ENCODE data around the gene CSRNP2. TPM values are rescaled to one million over a fixed set of nuclear protein-coding genes. Genes with fewer than 3 reads are reported as not detected.

Gene CSRNP2
- total and polyA plus RNA-seq, 2 of the 4 experiments (the other 2 are of a cell fraction) = 14.0 to 21.7 TPM

DNA sequence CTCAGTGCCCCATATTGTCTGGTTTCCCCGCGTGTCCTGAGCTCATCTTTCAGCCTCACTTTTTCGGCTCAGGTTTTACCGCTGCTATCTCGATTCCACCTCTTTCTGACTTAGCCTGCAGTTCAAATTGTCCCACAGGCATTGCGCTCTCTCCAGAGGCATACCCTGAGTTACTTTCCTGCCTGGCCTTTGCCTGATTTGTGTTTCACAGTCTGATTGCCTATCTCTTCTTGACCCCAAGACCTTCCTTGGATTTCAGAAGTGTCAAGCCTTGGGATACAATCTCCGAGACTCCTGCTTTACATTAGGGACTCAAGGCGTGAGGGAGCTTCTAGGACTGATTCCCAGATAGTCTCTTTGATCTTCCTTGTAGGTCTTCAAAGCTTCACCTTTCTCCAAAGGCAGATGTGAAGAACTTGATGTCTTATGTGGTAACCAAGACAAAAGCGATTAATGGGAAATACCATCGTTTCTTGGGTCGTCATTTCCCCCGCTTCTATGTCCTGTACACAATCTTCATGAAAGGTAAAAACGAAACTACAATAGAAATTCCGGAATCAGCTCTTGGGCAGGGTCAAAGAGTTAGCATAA is 34.6 kb downstream of the CSRNP2 start:
- Histone ChIP-seq H2AK9ac (replicated peaks; ENCODE audit: low read depth, low read length, poor library complexity) (peak overlapping the region; percentile 87), H3K23ac (ENCODE audit: low read depth, low read length) (peak overlapping the region; percentile 93), H4K20me1 (ENCODE audit: insufficient read depth, low read length) (no peaks in the 10 kb centered on the region), H3K36me3 (ENCODE audit: control insufficient read depth, insufficient read depth, low read length) (peaks cover 2% of the 10 kb centered on the region), H4K91ac (ENCODE audit: insufficient read depth, low read depth, low read length) (peak overlapping the region; percentile 57), H3K56ac (ENCODE audit: extremely low read depth, insufficient read depth, low read length) (peak overlapping the region; percentile 82), H3K27me3 (ENCODE audit: control insufficient read depth, insufficient read depth, low read length) (no peaks in the 10 kb centered on the region), H2AFZ (replicated peaks; ENCODE audit: low read length, poor library complexity) (peak overlapping the region; percentile 99), H3K27ac (ENCODE audit: insufficient read depth, low read length) (peak overlapping the region; percentile 75), H2BK120ac (ENCODE audit: low read depth, low read length) (no peak overlapping the region; the same call in 1 of the 2 replicates), H3K9me1 (ENCODE audit: insufficient read depth, low read length) (0 out of 2 replicates have a peak, but pooled peaks cover 2% of the 10 kb centered on the region), H3K18ac (ENCODE audit: low read depth, low read length) (no peak overlapping the region), H3K9me3 (ENCODE audit: control insufficient read depth, insufficient read depth, low read length) (no peaks in the 10 kb centered on the region), H4K8ac (ENCODE audit: low read depth in 2 of 2, low read length in 2 of 2) (peak overlapping the region; percentile 87 to 93), H4K5ac (ENCODE audit: low read depth, low read length) (peak overlapping the region; percentile 26), H2BK20ac (ENCODE audit: low read depth, low read length) (no peak overlapping the region), H2BK15ac (ENCODE audit: low read depth, low read length) (no peak overlapping the region), H2BK5ac (ENCODE audit: low read depth, low read length, poor library complexity, severe bottlenecking) (peak overlapping the region; percentile 2), H2AK5ac (ENCODE audit: low read depth, low read length) (peak overlapping the region; percentile 82), H3K4me3 (ENCODE audit: insufficient read depth, low read depth, low read length) (peak overlapping the region; percentile 60), H3K4me2 (ENCODE audit: low read depth, low read length) (peak overlapping the region; percentile 97), H3K79me1 (ENCODE audit: low read depth in 1 of 2, low read length in 2 of 2) (peaks cover 17 to 20% of the 10 kb centered on the region in 2 experiments), H3K14ac (replicated peaks; ENCODE audit: low read depth, low read length) (peak overlapping the region; percentile 86), H3K9ac (ENCODE audit: low read depth, low read length) (peak overlapping the region; percentile 82), H3K4me1 (ENCODE audit: control insufficient read depth, insufficient read depth, low read length) (no peaks in the 10 kb centered on the region; the same call in 1 of the 2 replicates), H3K4ac (ENCODE audit: low read depth, low read length) (peak overlapping the region; percentile 76)
- 1% methylated on average over 6 of the region's 14 CpGs; no CpG with 5 or more reads in 1 of the 2 experiments for WGBS, 2 experiments (ENCODE audit: extremely low coverage in 2 of 2, insufficient read length in 1 of 2)
- in situ Hi-C loops (cut with MboI; ENCODE audit: low sequenced_read_pairs) = no loop called here
- ATAC-seq (ENCODE audit: low read depth) = no peak
- dilution Hi-C loops (cut with HindIII; ENCODE audit: low sequenced_read_pairs, unreplicated experiment) = no loop called here
- TF ChIP-seq MXI1 (IDR thresholded peaks at IDR 0.05; ENCODE audit: borderline replicate concordance, low read depth, low read length) = no peak
- no peak for TF ChIP-seq RFX5 (IDR thresholded peaks at IDR 0.05; ENCODE audit: low read depth, low read length)
- TF ChIP-seq NFE2L2 (IDR thresholded peaks at IDR 0.05; ENCODE audit: low read depth, low read length) = no peak
- TF ChIP-seq MAZ (IDR thresholded peaks at IDR 0.05; ENCODE audit: borderline replicate concordance, low read depth, low read length) = no peak
- CTCF ChIA-PET = no interaction called here
- POLR2A ChIA-PET (ENCODE audit: unreplicated experiment) = no interaction called here
- intact Hi-C loops (cut with micrococcal nuclease) = loop anchor here (2.0 kb wide), 1 partner anchor 284 kb away; the partner anchor contains the start of gene ATF1
- BruUV-seq (replicated peaks) = no TSS peak
- DNase-seq = no peak
